ENCODE data around the gene CORO2B.
"Not testable (repeated sequence)": the region's sequence is repeated elsewhere in the genome, so short reads cannot be mapped to it uniquely, and the experiment has no call there.

The CORO2B gene

GRCh38 chr15:68603951-68604350, 25.2 kb downstream of the CORO2B start:
- in situ Hi-C loops (cut with MboI; ENCODE audit: low sequenced_read_pairs) = no loop called here

GRCh38 chr15:68604840-68605478, 26.2 kb downstream of the CORO2B start:
- in situ Hi-C loops (cut with MboI; ENCODE audit: low sequenced_read_pairs) = not testable (repeated sequence)

GRCh38 chr15:68606375-68606774, 27.6 kb downstream of the CORO2B start:
- in situ Hi-C loops (cut with MboI; ENCODE audit: low sequenced_read_pairs) = no loop called here

- in situ Hi-C loops (cut with MboI; ENCODE audit: low sequenced_read_pairs) = no loop called here
These were observed 29.5 kb downstream of the CORO2B start for GRCh38 chr15:68608206-68608843.

- in situ Hi-C loops (cut with MboI; ENCODE audit: low sequenced_read_pairs) = no loop called here
These were observed 30.0 kb downstream of the CORO2B start for GRCh38 chr15:68608844-68609232.

- in situ Hi-C loops (cut with MboI; ENCODE audit: low sequenced_read_pairs) = no loop called here
These were observed 30.8 kb downstream of the CORO2B start for GRCh38 chr15:68609629-68610028.

- in situ Hi-C loops (cut with MboI; ENCODE audit: low sequenced_read_pairs) = no loop called here
These were observed 32.0 kb downstream of the CORO2B start for GRCh38 chr15:68610825-68611224.

GRCh38 chr15:68612503-68612902, 33.7 kb downstream of the CORO2B start:
- in situ Hi-C loops (cut with MboI; ENCODE audit: low sequenced_read_pairs) = no loop called here

- in situ Hi-C loops (cut with MboI; ENCODE audit: low sequenced_read_pairs) = no loop called here
These were observed 34.4 kb downstream of the CORO2B start for GRCh38 chr15:68612979-68613740.

GRCh38 chr15:68614286-68615035, 35.7 kb downstream of the CORO2B start:
- in situ Hi-C loops (cut with MboI; ENCODE audit: low sequenced_read_pairs) = no loop called here

GRCh38 chr15:68615301-68615700, 36.5 kb downstream of the CORO2B start:
- in situ Hi-C loops (cut with MboI; ENCODE audit: low sequenced_read_pairs) = no loop called here

- in situ Hi-C loops (cut with MboI; ENCODE audit: low sequenced_read_pairs) = no loop called here
These were observed 37.0 kb downstream of the CORO2B start for GRCh38 chr15:68615811-68616210.

GRCh38 chr15:68616397-68616796, 37.6 kb downstream of the CORO2B start:
- in situ Hi-C loops (cut with MboI; ENCODE audit: low sequenced_read_pairs) = no loop called here

GRCh38 chr15:68617001-68617400, 38.2 kb downstream of the CORO2B start:
- in situ Hi-C loops (cut with MboI; ENCODE audit: low sequenced_read_pairs) = no loop called here

- in situ Hi-C loops (cut with MboI; ENCODE audit: low sequenced_read_pairs) = no loop called here
These were observed 39.0 kb downstream of the CORO2B start for GRCh38 chr15:68617777-68618176.

GRCh38 chr15:68618394-68618793, 39.6 kb downstream of the CORO2B start:
- in situ Hi-C loops (cut with MboI; ENCODE audit: low sequenced_read_pairs) = no loop called here

GRCh38 chr15:68618908-68619698, 40.3 kb downstream of the CORO2B start:
- in situ Hi-C loops (cut with MboI; ENCODE audit: low sequenced_read_pairs) = no loop called here

GRCh38 chr15:68620721-68621527, 42.1 kb downstream of the CORO2B start:
- in situ Hi-C loops (cut with MboI; ENCODE audit: low sequenced_read_pairs) = no loop called here

GRCh38 chr15:68621535-68621934, 42.7 kb downstream of the CORO2B start:
- in situ Hi-C loops (cut with MboI; ENCODE audit: low sequenced_read_pairs) = no loop called here
